Activated CD4-positive, alpha-beta T cell treated with anti-CD3 and anti-CD28 coated beads, Interleukin-2, amount 50 U/mL, for 24 hours (primary cell): ENCODE data around the gene UBAC1.
"Not testable (repeated sequence)": the region's sequence is repeated elsewhere in the genome, so short reads cannot be mapped to it uniquely, and the experiment has no call there.

Source experiments
- DNase-seq, 2 donors: peaks; one replicate each; pipeline ENCODE4 v3.0.0-alpha.2; 2020; ENCODE audit warnings: low read depth in 1 of 2, low spot score in 1 of 2

The UBAC1 gene

DNA sequence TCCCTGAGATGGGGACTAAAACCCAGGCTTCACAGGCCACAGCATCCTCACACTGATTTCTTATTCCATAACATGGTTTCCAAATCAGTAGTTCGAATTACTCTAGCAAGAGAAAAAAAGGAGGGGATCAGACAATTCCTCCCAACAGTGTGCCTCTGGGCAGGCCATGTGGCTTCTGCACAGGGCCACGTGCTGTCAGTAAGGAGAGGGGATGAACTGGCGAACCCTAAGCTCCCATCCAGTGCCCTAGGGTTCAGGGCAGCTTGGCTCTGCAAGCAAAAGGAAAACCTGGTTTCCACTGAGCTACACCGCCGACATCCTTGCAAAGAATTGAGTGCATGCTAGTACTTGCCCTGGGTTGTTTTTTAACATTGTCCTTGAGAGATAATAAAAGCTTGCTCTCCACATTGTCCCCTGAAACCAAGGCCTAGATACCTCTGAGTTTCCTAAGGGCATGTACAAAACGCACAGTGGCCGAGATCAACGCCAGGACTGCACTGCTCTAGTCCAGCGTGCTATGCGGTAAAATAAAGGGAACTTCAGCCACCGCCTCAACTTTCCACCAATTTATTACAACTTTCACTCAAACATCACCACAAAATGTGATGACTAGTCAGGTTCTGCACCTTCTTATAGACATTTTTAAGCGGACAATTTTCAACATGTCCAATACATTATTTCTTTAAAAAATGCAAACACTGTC lies 58.4 kb downstream of the UBAC1 start:
- DNase-seq: no peak

DNA sequence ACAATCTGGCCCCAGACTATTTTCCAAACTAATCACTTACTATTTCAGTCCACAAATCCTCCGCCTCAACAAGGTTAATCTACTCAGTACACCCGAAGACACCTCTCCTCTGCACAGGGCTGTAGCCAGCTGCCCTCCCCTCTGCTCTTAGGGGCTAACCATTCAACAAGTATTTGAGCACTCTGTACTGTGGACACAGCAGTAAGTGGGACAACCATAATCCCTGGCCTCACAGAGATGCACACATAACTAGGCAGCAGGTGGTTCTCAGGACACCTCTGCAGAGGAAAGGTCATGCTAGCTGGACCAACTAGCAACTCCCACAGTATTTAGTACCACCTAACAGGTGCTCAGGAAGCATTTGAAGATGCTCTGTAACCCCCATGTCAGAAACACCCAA lies 59.3 kb downstream of the UBAC1 start:
- DNase-seq: no peak

DNA sequence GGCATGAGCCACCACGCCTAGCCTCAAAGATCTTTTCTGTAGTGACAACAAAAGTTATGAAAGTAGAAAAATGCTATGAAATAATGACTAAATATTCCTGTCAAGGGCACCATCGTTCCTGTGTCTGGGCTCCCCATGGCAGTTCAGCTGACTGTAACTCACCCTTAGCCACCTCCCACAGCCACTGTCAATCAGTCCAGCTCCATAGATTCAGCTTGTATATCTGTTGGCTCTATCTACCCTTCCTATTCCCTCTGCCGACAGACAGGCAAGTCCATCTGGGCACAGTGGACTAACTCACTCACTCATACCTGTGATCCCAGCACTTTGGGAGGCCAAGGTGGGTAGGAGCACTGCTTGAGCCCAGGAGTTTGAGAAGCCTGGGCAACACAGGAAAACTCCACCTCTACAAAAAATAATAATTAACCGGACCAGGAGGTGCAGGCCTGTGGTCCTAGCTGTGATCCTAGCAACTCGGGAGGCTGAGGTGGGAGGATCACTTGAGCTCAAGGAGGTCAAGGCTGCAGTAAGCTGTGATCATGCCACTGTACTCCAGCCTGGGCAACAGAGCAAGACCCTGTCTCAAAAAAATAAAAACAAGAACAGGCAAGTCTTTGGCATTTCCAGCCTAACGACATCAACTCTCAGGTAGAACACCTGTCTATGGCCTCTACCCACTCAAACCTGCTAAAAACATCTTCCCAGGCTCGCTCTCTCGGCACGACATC lies 60.0 kb downstream of the UBAC1 start:
- DNase-seq: no peak

DNA sequence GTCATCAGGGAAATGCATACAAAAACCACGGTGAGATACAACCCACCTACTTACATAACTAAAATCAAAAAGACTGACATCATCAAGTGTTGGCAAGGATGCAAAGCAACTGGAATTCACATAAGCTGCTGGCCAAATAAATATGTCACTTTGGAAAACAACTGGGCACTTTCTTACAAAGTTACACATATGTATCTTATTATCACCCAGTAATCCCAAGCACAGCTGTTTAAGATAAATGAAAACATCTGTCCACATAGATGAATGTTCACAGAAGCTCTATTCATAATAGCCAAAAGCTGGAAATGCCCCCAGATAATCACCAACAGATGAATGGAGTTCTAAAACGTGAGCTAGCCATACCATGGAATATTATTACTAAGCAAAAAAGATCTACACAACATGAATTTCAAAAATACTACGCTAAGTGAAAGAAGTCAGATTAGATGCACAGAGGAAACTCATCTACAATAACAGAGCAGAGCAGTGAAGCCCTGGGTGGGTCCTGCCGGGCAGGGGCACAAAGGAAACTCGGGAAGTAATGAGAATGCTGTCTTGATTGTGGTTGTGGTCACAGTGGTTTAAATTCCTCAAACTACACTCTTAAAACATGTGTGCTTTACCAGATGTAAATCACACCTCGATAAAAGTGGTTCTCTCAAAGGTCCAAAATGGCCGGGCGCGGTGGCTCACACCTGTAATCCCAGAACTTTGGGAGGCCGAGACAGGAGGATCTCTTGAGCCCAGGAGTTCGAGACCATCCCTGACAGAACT lies 62.4 kb downstream of the UBAC1 start:
- DNase-seq: no peak

DNA sequence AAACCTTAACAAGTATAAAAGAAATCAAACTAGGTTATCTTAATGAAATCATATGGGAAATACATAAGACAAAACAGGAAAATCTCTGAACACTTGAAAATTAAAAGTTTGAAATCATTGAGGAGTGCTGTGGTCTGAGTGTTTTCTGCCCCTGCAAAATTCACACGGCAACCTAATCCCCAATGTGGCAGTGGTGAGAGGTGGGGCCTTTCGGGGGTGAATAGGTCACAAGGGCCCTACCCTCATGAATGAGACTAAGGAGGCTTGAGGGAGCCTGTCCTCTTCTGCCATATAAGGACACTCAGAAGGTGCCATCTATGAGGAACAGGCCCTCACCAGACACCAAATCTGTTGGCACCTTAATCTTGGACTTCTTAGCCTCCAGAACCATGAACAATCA lies 64.5 kb downstream of the UBAC1 start:
- DNase-seq: no peak

DNA sequence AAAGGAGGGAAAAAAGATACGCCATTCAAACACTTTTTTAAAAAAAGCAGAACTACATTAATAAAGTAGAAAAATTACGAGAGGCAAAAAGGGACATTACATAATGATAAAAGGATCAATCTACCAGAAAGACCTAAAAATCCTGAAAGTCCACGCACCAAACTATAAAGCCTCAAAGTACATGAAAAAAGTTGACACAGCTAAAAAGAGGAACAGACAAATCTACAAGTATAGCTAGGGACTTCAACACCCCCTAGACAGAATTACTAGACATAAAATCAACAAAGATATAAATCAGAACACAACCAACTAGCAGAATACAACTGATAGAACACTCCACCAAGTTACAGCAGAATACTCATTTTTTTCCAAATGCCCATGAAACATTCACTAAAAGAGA lies 65.0 kb downstream of the UBAC1 start:
- DNase-seq: no peak

DNA sequence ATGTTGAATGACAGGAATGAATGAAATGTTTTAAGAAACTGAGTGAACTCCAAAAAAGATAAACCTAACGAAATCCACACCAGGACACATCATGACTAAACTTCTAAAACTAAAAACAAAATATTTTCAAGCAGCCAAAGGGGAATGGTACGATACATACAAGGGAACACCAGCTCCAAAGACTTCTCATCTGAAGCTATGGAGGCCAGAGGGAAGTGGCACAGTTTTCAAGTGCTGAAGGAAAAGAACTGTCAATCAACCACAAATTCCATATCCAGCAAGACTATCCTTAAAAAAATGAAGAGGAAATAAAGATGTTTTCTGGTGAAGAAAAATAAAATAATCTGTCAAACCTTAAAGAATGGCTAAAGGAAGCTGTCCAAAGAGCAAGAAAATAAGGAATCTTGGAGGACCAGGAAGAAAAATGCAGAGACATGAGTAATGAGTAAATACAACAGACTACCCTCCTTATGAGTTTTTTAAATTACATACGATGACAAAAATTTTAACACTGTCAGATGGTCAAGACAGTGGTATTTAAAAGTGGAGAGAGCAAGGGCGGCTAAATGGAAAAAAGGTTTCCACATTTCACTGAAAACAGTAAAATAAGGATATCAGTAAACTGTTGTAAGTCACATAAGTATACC lies 65.8 kb downstream of the UBAC1 start:
- DNase-seq: no peak

DNA sequence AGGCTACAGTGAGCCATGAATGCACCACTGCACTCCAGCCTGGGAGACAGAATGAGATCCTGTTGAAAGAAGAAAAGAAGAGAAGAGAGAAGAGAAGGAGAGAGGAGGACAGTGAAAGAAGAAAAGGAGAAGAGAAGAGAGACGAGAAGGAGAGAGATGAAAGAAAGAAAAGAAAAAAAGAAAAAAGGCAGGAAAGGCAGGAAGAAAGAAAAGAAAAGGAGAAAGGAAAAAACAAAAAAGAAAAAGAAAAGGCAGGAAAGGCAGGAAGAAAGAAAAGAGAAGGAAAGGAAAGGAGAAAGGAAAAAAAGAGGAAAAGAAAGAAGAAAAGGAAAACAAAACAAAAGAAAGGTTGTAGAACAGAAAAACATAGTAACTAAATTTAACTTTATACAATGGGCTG lies 68.1 kb downstream of the UBAC1 start:
- no peak for DNase-seq

DNA sequence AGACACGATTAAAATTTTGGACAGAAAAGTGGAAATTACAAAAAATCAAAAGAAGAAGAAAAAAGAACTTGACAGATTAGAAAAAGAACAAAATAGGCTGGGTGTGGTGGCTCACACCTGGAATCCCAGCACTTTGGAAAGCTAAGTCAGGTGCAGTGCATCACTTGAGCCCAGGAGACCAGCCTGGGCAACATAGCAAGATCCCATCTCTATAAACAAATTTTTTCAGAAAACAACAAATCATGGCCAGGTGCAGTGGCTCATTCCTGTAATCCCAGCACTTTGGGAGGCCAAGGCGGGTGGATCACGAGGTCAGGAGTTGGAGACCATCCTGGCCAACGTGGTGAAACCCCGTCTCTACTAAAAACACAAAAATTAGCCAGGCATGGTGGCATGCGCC lies 68.8 kb downstream of the UBAC1 start:
- not testable (repeated sequence) for DNase-seq

DNA sequence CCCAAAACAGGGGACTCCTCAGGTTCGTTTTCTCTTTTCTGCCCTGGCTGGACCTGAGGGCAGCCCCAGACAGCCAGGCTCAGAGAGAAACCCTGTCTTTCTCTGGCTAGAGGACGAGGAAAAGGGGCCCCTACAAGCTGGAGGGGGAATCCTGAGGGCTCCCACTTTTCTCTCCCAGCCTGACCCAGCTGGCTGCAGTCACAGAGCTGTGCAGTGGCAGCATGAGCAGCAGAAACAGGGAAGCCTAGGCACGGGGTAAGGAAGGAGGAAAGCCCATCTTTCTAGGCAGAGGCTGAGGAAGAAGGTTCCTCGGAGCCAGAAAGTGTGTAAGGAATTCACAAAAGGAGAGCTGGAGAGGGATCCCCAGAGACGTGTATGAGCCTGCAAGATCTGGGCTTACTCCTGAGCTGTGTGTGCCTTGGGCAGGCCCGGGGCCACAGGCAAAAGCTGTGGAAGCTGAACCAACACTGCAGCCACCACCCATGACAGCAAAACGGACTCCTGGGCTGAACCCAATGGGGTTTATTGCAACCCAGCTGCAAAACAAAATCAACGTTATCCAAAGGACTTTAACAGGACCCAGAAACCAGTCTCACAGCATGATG lies 70.0 kb downstream of the UBAC1 start:
- no peak for DNase-seq

DNA sequence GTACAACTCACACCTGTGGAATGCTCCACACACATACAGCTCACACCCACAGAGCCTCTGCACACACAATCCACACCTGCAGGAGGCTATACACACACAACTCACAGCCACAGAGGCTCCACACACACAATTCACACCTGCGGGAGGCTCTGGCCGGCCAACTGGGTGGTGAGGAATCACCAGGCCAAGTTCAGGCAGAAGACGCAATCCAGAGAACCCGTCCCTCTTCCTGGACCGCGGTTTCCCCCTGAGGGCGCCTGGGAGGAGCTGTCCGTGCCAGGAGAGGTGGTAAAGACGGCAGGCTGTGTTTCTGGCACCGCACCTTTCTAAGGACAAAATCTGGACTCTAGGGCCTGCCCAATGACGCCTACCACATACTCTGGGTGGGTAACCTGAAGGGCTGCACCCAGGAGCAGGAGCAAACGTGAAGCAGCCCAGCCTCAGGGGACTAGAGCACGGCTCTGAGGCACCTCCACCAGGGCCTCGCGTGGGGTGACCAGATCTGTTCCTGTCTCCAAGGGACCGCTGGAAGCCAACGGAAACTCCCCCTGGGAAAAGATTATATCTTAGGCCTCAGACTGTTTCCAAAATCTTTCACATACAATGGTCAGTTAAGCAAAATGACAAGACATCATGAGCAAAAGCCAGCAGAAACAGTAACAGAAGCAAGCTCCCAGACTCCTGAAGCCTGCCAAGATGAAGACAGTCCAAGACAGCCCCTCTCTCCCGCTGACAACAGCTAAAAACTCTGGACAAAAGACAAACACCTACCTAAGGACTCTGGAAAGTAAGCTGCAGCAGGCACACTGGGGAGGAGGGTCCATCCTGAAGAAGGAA lies 70.8 kb downstream of the UBAC1 start:
- no peak for DNase-seq

DNA sequence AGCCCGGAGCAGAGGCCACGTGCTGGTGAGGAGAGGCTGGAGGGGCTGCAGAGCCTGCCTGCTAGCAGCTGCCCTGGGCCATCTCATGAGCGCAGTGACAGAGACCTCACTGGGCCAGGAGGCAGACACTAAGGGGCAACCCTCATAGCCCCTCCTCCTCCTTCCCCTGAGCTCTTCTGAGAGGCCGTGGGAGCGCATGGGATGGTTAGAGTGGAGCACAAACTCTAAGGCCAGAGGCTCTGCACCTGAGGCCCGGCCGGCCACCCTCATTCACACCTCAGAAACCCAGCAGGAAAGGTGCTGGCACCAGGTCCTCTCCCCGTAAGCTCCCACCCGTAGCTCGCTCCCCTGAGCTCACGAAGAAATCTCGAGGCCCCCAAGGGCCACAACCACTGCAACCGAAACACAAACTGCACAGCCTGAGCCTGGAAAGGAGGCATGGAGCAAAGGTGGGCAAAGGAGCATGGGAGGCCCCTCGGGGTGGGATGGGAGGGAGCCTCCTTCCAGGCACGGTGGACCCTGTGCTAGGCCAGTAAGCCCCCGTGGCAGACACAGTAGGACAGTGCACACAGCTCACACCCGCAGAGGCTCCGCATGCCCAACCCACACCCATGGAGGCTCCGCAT lies 71.5 kb downstream of the UBAC1 start:
- no peak for DNase-seq

DNA sequence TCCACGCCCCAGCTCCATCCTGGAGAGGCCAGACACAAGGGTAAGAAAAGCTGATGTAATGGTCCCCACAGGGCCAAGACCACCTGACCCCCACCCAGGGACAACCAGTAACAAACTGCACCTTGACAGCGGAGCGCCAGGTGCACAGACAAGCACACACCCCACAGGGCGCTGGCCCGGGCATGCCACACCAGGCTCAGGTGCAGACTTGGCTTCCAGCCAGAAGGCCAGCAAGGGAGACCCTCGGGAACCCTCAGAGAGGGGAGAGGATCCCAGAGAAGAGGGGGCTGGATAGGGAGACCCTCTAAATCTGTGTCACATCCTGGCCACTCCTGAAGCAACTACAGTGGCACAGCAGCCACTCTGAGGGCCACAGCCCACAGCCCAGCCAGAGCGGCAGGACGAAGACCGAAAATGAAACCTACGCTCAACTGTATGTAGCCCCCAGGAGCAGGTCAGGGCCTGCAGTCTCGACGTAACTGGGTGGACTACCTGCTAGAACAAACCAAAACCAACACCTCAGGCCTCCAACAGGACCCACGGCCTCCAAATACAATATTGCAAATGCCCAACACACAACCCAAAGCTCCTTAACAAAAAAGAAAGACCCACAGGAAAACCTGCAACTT lies 72.3 kb downstream of the UBAC1 start:
- no peak for DNase-seq

DNA sequence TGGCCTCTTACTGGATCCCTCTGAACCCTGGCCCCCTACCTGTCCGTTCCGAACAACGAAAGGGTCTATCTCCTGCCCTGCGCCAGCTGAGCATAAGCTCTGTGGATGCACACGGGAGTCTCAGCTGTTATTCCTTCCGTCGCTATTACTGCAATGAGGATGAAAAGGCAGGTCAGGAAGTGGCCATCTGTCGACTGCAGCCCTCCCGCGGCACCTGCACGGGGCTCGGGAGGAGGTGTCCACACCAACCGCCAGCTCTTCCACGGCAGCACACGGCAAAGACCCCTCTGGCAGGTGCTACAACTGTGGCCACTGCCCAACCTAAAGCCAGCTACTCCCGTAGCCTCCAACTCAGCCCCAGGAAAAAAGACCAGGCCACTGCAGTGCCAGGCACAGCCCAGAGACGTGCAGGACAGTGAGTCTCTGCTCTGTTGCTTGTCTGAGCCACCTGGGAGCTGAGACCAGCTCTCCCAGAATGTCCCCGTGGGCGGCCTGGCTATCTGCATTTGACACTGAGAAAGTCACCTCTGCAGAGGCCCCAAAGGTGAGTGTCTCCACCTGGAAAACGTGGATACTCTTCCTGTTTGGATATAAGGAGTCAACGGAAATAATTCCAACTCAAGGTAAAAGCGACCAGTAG lies 72.9 kb downstream of the UBAC1 start:
- DNase-seq: no peak

DNA sequence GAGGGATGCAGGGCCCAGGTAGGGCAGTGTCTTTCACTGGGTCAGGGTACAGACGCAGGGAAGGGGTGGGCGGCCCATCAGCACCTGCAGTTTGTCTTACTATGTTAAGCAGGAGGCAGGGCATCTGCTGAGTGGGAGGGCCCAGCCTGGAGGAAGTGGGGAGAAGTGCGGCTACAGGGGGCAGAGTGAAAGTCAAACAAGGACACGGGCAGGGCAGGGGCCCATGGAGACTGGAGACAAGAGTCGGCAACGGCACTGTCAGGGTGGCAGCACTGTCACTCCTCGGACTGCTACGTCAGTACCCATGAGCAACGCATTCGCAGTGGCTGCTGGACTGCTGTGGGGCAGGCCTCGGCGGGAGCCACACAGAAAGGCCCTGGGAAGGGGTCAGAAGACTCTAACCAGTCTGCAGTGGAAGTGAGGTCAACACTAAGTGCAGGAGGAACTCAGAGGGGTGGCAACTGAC lies 73.6 kb downstream of the UBAC1 start:
- DNase-seq: peak in 1 of 2 donors; percentile 35

DNA sequence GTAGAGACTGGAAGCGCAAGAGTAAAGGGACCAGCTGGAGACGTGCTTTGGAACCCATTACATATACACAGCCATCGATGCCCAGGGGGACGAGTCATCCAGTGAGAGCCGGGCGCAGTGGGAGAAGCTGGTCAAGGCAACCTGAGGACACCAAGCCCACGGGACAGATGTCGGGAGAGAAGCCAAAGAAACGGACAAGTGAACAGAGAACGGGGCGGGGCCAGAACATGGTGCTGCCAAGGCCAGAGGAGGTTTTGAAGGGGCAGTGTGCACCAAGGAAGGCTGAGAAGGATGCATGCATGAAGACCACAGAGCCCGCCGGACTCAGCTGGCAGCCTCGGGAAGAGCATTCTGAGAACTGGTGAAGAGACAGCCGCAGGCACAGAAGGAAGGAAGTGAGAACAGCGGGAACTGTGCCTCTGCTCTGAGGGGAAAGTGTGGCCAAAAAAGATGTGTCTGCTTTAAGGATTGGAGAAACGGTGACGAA lies 74.1 kb downstream of the UBAC1 start:
- DNase-seq: no peak

DNA sequence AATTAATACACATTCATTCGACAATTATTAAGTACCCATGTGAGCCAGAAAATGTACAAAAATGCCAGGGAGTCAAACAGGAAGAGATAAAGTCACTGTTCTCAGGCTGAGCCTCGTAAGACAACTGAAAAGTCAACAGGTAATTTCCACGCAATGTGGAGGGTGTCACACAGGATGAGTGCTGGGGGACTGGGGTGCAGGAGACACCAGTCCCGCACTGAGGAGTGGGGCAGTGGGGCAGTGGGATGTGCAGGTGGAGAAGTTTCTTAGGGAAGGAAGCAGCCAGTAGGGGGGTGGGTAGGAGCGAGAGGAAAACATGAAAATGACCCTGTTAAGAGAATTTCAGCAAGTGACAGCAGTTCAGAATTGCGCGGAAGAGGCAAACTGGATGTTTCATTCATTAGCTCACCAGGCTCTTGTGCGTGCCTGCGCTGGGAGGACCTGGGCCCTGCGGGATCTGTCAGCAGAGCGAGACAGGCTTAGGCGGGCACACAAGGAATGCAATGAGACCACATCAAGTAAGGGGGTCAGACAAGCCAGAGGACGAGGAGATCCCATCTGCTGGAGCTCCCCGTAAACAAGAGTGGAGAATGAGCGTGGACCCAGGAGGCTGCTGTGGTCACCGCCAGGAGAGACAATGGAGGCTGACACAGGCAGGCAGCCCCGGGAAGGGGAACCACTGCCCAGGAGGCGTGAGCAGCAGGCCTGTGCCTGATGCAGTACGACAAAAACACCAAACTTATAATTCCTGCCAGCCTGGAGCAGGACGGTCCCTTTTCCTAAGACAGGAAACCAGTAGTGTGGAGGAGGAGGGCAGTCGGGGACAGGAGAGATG lies 74.8 kb downstream of the UBAC1 start:
- DNase-seq: no peak
